HG02885 (cell line): ENCODE data around the gene LGR6.
A peak's percentile ranks its signal among the peaks of the same experiment; 100 is the strongest.
"Not testable (repeated sequence)": the region's sequence is repeated elsewhere in the genome, so short reads cannot be mapped to it uniquely, and the experiment has no call there.

Source experiments
- ATAC-seq: cut with Tn5 transposase; IDR thresholded peaks from one replicate; pipeline ENCODE4 v1.9.1; 2021; ENCODE audit warnings: mild to moderate bottlenecking; ENCODE audit not compliant: unreplicated experiment, poor library complexity

Gene LGR6

GRCh38 chr1:202311875-202312635 is 118.5 kb downstream of the LGR6 start:
- no peak for ATAC-seq

- no peak for ATAC-seq
These were observed 122.1 kb downstream of the LGR6 start for GRCh38 chr1:202315576-202316168.

GRCh38 chr1:202316186-202316585 is 122.6 kb downstream of the LGR6 start:
- no peak for ATAC-seq

GRCh38 chr1:202317941-202318925 is 124.6 kb downstream of the LGR6 start:
- no peak for ATAC-seq

- no peak for ATAC-seq
These were observed 125.9 kb downstream of the LGR6 start for GRCh38 chr1:202319381-202320080.

- ATAC-seq: no peak
These were observed 126.4 kb downstream of the LGR6 start for GRCh38 chr1:202320081-202320405.

GRCh38 chr1:202323731-202324130 is 130.1 kb downstream of the LGR6 start:
- no peak for ATAC-seq

- ATAC-seq: no peak
These were observed 131.0 kb downstream of the LGR6 start for GRCh38 chr1:202324646-202325045.

- ATAC-seq: no peak
These were observed 136.3 kb downstream of the LGR6 start for GRCh38 chr1:202329891-202330290.

GRCh38 chr1:202333861-202334260 is 140.3 kb downstream of the LGR6 start:
- no peak for ATAC-seq

- no peak for ATAC-seq
These were observed 150.2 kb downstream of the LGR6 start for GRCh38 chr1:202343652-202344349.

GRCh38 chr1:202348005-202348508 is 154.5 kb downstream of the LGR6 start:
- ATAC-seq: no peak

- ATAC-seq: peak; percentile 98
These were observed 155.1 kb downstream of the LGR6 start, which contains the start of gene PPP1R12B for GRCh38 chr1:202348509-202349205. TSS of gene PPP1R12B (plus strand) at chr1:202348699. CDS start at chr1:202348852, 153 bp downstream.

- no peak for ATAC-seq
These were observed 155.8 kb downstream of the LGR6 start for GRCh38 chr1:202349206-202349928.

- ATAC-seq: no peak
These were observed 158.1 kb downstream of the LGR6 start for GRCh38 chr1:202351725-202352124.

- ATAC-seq: not testable (repeated sequence)
These were observed 159.1 kb downstream of the LGR6 start for GRCh38 chr1:202352583-202353197.

- ATAC-seq: no peak
These were observed 162.4 kb downstream of the LGR6 start for GRCh38 chr1:202355944-202356553.
